Measurements from ENCODE around the gene CLN5. TPM values are rescaled to one million over a fixed set of nuclear protein-coding genes. Genes with fewer than 3 reads are reported as not detected.
"Not testable (repeated sequence)": the region's sequence is repeated elsewhere in the genome, so short reads cannot be mapped to it uniquely, and the experiment has no call there.

The CLN5 gene
- polyA plus RNA-seq, 1 donor from 2014 or later, result 25.9 TPM

- H4K20me1 ChIP-seq (ENCODE audit: insufficient read depth), result no peaks in the 10 kb centered on the region
- TF ChIP-seq EZH2 (IDR thresholded peaks at IDR 0.05; ENCODE audit: borderline replicate concordance, insufficient read depth, low read length, poor library complexity, severe bottlenecking), result no peak
- TF ChIP-seq EP300 (conservative IDR thresholded peaks at IDR 0.05; ENCODE audit: poor library complexity, severe bottlenecking), result no peak
- TF ChIP-seq, protein P1, sequence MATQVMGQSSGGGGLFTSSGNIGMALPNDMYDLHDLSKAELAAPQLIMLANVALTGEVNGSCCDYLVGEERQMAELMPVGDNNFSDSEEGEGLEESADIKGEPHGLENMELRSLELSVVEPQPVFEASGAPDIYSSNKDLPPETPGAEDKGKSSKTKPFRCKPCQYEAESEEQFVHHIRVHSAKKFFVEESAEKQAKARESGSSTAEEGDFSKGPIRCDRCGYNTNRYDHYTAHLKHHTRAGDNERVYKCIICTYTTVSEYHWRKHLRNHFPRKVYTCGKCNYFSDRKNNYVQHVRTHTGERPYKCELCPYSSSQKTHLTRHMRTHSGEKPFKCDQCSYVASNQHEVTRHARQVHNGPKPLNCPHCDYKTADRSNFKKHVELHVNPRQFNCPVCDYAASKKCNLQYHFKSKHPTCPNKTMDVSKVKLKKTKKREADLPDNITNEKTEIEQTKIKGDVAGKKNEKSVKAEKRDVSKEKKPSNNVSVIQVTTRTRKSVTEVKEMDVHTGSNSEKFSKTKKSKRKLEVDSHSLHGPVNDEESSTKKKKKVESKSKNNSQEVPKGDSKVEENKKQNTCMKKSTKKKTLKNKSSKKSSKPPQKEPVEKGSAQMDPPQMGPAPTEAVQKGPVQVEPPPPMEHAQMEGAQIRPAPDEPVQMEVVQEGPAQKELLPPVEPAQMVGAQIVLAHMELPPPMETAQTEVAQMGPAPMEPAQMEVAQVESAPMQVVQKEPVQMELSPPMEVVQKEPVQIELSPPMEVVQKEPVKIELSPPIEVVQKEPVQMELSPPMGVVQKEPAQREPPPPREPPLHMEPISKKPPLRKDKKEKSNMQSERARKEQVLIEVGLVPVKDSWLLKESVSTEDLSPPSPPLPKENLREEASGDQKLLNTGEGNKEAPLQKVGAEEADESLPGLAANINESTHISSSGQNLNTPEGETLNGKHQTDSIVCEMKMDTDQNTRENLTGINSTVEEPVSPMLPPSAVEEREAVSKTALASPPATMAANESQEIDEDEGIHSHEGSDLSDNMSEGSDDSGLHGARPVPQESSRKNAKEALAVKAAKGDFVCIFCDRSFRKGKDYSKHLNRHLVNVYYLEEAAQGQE (IDR thresholded peaks at IDR 0.05; ENCODE audit: borderline replicate concordance), result no peak
- TF ChIP-seq TAF1 (IDR thresholded peaks at IDR 0.05; ENCODE audit: low read depth), result no peak
- no peak for TF ChIP-seq MXI1 (conservative IDR thresholded peaks at IDR 0.05; ENCODE audit: poor library complexity, severe bottlenecking)
- no peak for TF ChIP-seq POLR2AphosphoS5 (IDR thresholded peaks at IDR 0.05)
- TF ChIP-seq CTCF (IDR thresholded peaks at IDR 0.05; ENCODE audit: poor library complexity, severe bottlenecking), result no peak
- no peak overlapping the region for H3K4me2 ChIP-seq (ENCODE audit: low read length)
- H3K4me3 ChIP-seq (ENCODE audit: low read length), result no peak overlapping the region
- peaks cover 17% of the 10 kb centered on the region for H3K79me2 ChIP-seq (replicated peaks; ENCODE audit: insufficient read depth, low read length)
- no peak overlapping the region for H3K27ac ChIP-seq (ENCODE audit: low read length)
- H3K27me3 ChIP-seq (ENCODE audit: insufficient read depth, low read depth, low read length), result no peaks in the 10 kb centered on the region
- H3K9me2 ChIP-seq (ENCODE audit: insufficient read depth, low read length), result no peaks in the 10 kb centered on the region
- H3F3A ChIP-seq (ENCODE audit: insufficient read depth, low read length, poor library complexity, severe bottlenecking), result no peaks in the 10 kb centered on the region
- H3K36me3 ChIP-seq (ENCODE audit: insufficient read depth, low read length), result peaks cover 20% of the 10 kb centered on the region
- no peak overlapping the region for H3K9ac ChIP-seq (ENCODE audit: low read length)
- no peaks in the 10 kb centered on the region for H3K9me3 ChIP-seq (ENCODE audit: low read length)
- no peak overlapping the region for H2AFZ ChIP-seq (ENCODE audit: low read depth, low read length)
These were observed 17.1 kb downstream of the CLN5 start for GRCh38 chr13:77009011-77009410.

GRCh38 chr13:77009719-77010118 is 17.8 kb downstream of the CLN5 start:
- Histone ChIP-seq H3K79me2 (replicated peaks; ENCODE audit: insufficient read depth, low read length) (peaks cover 17% of the 10 kb centered on the region), H3K36me3 (ENCODE audit: insufficient read depth, low read length) (peaks cover 26% of the 10 kb centered on the region)
- H3K4me2 ChIP-seq (ENCODE audit: low read length); H3K4me3 ChIP-seq (ENCODE audit: low read length); H3K9me2 ChIP-seq (ENCODE audit: insufficient read depth, low read length); H3F3A ChIP-seq (ENCODE audit: insufficient read depth, low read length, poor library complexity, severe bottlenecking); H3K27me3 ChIP-seq (ENCODE audit: insufficient read depth, low read depth, low read length); H3K9me3 ChIP-seq (ENCODE audit: low read length); H3K27ac ChIP-seq (ENCODE audit: low read length); H4K20me1 ChIP-seq (ENCODE audit: insufficient read depth); H2AFZ ChIP-seq (ENCODE audit: low read depth, low read length); H3K9ac ChIP-seq (ENCODE audit: low read length): not testable (repeated sequence)

- H2AFZ ChIP-seq (ENCODE audit: low read depth, low read length), result no peak overlapping the region
- H3K4me3 ChIP-seq (ENCODE audit: low read length), result no peak overlapping the region
- no peaks in the 10 kb centered on the region for H3K9me3 ChIP-seq (ENCODE audit: low read length)
- H3K27ac ChIP-seq (ENCODE audit: low read length), result no peak overlapping the region
- no peaks in the 10 kb centered on the region for H4K20me1 ChIP-seq (ENCODE audit: insufficient read depth)
- H3K9me2 ChIP-seq (ENCODE audit: insufficient read depth, low read length), result no peaks in the 10 kb centered on the region
- H3K4me2 ChIP-seq (ENCODE audit: low read length), result no peak overlapping the region
- H3F3A ChIP-seq (ENCODE audit: insufficient read depth, low read length, poor library complexity, severe bottlenecking), result no peaks in the 10 kb centered on the region
- peaks cover 8% of the 10 kb centered on the region for H3K79me2 ChIP-seq (replicated peaks; ENCODE audit: insufficient read depth, low read length)
- H3K9ac ChIP-seq (ENCODE audit: low read length), result no peak overlapping the region
- H3K36me3 ChIP-seq (ENCODE audit: insufficient read depth, low read length), result peaks cover 34% of the 10 kb centered on the region
- no peak for TF ChIP-seq CTCF (IDR thresholded peaks at IDR 0.05; ENCODE audit: poor library complexity, severe bottlenecking)
- no peak for TF ChIP-seq SMC3 (conservative IDR thresholded peaks at IDR 0.05; ENCODE audit: poor library complexity)
- no peak for TF ChIP-seq EZH2 (IDR thresholded peaks at IDR 0.05; ENCODE audit: borderline replicate concordance, insufficient read depth, low read length, poor library complexity, severe bottlenecking)
- TF ChIP-seq RAD21 (conservative IDR thresholded peaks at IDR 0.05), result no peak
- TF ChIP-seq, protein P1 (IDR thresholded peaks at IDR 0.05; ENCODE audit: borderline replicate concordance), result no peak
- no peak for TF ChIP-seq EP300 (conservative IDR thresholded peaks at IDR 0.05; ENCODE audit: poor library complexity, severe bottlenecking)
- no peak for TF ChIP-seq POLR2AphosphoS5 (IDR thresholded peaks at IDR 0.05)
- TF ChIP-seq TAF1 (IDR thresholded peaks at IDR 0.05; ENCODE audit: low read depth), result no peak
- no peak for TF ChIP-seq MXI1 (conservative IDR thresholded peaks at IDR 0.05; ENCODE audit: poor library complexity, severe bottlenecking)
- no peaks in the 10 kb centered on the region for H3K27me3 ChIP-seq (ENCODE audit: insufficient read depth, low read depth, low read length)
These were observed 22.1 kb downstream of the CLN5 start for GRCh38 chr13:77013853-77014542.
